Astrocyte of the cerebellum (primary cell): Measurements from ENCODE around the gene GLS2.
"Not testable (repeated sequence)": the region's sequence is repeated elsewhere in the genome, so short reads cannot be mapped to it uniquely, and the experiment has no call there.

Source experiments
- DNase-seq: peaks from one replicate; pipeline ENCODE4 v3.0.0-alpha.2; 2011; ENCODE audit warnings: low read depth
- H3K4me3 ChIP-seq: 2 replicates; pipeline ENCODE4 v1.5.1; 2011; ENCODE audit warnings: mild to moderate bottlenecking, low read depth, low read length, moderate library complexity
- CTCF ChIP-seq: IDR thresholded peaks from 2 replicates; pipeline ENCODE4 v1.5.1; 2012; ENCODE audit warnings: low read length, low read depth, moderate library complexity, mild to moderate bottlenecking; ENCODE audit errors: missing control alignments
- in situ Hi-C: cut with HindIII; loops from 2 replicates; pipeline ENCODE4 v1.10.0; 2017; ENCODE audit warnings: low sequenced_read_pairs

GLS2 gene

GRCh38 chr12:56510786-56511185 is 22.8 kb upstream of the GLS2 start:
- DNase-seq, result no peak
- TF ChIP-seq CTCF, result no peak
- in situ Hi-C loops, result loop anchor here (10.0 kb wide), 1 partner anchor 56 kb away; the partner anchor contains the start of gene MIP
- H3K4me3 ChIP-seq, result no peak overlapping the region

- H3K4me3 ChIP-seq, DNase-seq, in situ Hi-C loops: not testable (repeated sequence)
Measured at GRCh38 chr12:56499879-56500278, 11.9 kb upstream of the GLS2 start.

GRCh38 chr12:56499452-56499851 is 11.5 kb upstream of the GLS2 start:
- in situ Hi-C loops, H3K4me3 ChIP-seq, DNase-seq: not testable (repeated sequence)

- DNase-seq, H3K4me3 ChIP-seq, in situ Hi-C loops: not testable (repeated sequence)
Measured at GRCh38 chr12:56498126-56498902, 10.4 kb upstream of the GLS2 start.

GRCh38 chr12:56496704-56497103 is 8.7 kb upstream of the GLS2 start:
- DNase-seq, in situ Hi-C loops, H3K4me3 ChIP-seq: not testable (repeated sequence)
- TF ChIP-seq CTCF, result peak; percentile 48

- in situ Hi-C loops, DNase-seq, H3K4me3 ChIP-seq: not testable (repeated sequence)
Measured at GRCh38 chr12:56494481-56494880, 6.5 kb upstream of the GLS2 start.

GRCh38 chr12:56494106-56494415 is 6.1 kb upstream of the GLS2 start:
- in situ Hi-C loops, H3K4me3 ChIP-seq, DNase-seq: not testable (repeated sequence)

- DNase-seq, H3K4me3 ChIP-seq, in situ Hi-C loops: not testable (repeated sequence)
Measured at GRCh38 chr12:56493409-56494105, 5.6 kb upstream of the GLS2 start.

GRCh38 chr12:56490360-56490759 is 2.4 kb upstream of the GLS2 start:
- no peak for DNase-seq
- in situ Hi-C loops, result no loop called here
- TF ChIP-seq CTCF, result no peak
- no peak overlapping the region for H3K4me3 ChIP-seq
